Ovary (tissue), 3 donors: Measurements from ENCODE around the gene CDK18.

Source experiments
- POLR2A ChIP-seq: fragments of 450-650 bp; IDR thresholded peaks from one replicate; pipeline ENCODE4 v1.6.1; 2017; ENCODE audit warnings: antibody characterized with exemption, mild to moderate bottlenecking, moderate library complexity
- TF ChIP-seq, protein P1 (sequence below), 3 donors: fragments of 450-650 bp in 2 of 3; fragments of 200-600 bp in 1 of 3; IDR thresholded peaks; one replicate each; pipeline versions ENCODE4 v1.5.1 to v1.8.0; 2016 to 2022; ENCODE audit warnings: antibody characterized with exemption in 3 of 3, mild to moderate bottlenecking in 1 of 3
- donor health status: DM: no; HTN: no; CAD: no.

DNA sequence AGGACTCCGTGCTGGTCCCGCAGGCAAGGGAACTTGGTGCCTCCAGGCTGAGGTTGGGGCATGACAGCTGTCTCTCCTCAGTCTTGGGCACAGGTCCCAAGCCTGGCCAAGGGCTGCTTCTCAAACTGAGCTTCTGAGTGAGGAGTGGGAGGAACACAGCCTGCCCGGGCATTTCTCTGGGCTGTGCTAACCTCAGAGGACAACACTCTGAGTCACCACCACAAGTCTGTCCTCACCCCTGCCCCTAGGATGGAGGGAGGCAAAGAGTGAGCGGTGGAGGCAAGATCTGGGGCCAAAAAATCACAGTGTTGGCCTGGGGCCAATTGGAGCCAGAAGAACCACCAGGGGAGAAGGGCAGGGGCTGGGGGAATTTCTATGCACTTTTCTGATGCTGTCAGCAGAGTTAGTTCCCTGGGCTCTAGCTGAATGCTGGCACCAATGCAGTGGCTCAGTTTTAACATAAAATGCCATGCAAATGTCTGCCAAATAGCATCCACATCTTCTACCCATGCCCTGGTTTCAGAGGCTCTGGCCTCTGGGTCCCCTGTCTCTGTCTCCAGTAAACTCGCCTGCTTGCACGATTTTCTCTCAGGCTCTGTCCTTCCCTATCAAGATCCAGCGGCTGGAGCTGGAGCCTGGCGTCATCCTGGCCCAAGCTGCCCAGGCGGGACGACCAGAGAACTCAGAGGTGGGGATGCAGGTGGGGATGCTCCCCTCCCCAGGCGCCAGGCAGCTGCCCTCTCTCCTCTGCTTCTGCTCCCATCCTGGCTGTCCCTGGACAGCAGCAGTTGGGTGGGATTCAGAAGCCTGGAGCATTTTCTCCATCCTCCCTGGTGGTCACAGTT is 11.0 kb upstream of the CDK18 start:
- TF ChIP-seq POLR2A: no peak
- TF ChIP-seq, protein P1, sequence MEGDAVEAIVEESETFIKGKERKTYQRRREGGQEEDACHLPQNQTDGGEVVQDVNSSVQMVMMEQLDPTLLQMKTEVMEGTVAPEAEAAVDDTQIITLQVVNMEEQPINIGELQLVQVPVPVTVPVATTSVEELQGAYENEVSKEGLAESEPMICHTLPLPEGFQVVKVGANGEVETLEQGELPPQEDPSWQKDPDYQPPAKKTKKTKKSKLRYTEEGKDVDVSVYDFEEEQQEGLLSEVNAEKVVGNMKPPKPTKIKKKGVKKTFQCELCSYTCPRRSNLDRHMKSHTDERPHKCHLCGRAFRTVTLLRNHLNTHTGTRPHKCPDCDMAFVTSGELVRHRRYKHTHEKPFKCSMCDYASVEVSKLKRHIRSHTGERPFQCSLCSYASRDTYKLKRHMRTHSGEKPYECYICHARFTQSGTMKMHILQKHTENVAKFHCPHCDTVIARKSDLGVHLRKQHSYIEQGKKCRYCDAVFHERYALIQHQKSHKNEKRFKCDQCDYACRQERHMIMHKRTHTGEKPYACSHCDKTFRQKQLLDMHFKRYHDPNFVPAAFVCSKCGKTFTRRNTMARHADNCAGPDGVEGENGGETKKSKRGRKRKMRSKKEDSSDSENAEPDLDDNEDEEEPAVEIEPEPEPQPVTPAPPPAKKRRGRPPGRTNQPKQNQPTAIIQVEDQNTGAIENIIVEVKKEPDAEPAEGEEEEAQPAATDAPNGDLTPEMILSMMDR (IDR thresholded peaks at IDR 0.05): no peak
